PFSK-1 (cell line): ENCODE measurements around the gene GPRIN1.

Experiments
- POLR2AphosphoS5 ChIP-seq: IDR thresholded peaks from 2 replicates; pipeline ENCODE4 v1.6.1; 2012; ENCODE audit warnings: low read depth, mild to moderate bottlenecking, control low read depth, low read length, moderate library complexity
- REST ChIP-seq, 2 experiments: IDR thresholded peaks; 2 replicates each; pipeline versions ENCODE4 v1.6.1 to v1.8.0; 2011 to 2012; ENCODE audit warnings: low read depth in 2 of 2, low read length in 2 of 2, control low read depth in 1 of 2, inconsistent platforms in 1 of 2, mild to moderate bottlenecking in 1 of 2, moderate library complexity in 1 of 2; ENCODE audit not compliant: insufficient read depth in 1 of 2
- TAF1 ChIP-seq: IDR thresholded peaks from 2 replicates; pipeline ENCODE4 v1.6.1; 2012; ENCODE audit warnings: low read length, control low read depth, borderline replicate concordance; ENCODE audit not compliant: insufficient read depth

GRCh38 chr5:176588297-176588696 is 21.7 kb downstream of the GPRIN1 start:
- TF ChIP-seq TAF1 (no peak), REST (IDR thresholded peaks at IDR 0.05; ENCODE audit: insufficient read depth in 1 of 2, low read depth in 2 of 2, low read length in 2 of 2) (no peak), POLR2AphosphoS5 (no peak)
